WTC11 (cell line): ENCODE results near the gene DTNA. TPM values are rescaled to one million over a fixed set of nuclear protein-coding genes. Genes with fewer than 3 reads are reported as not detected.
"Not testable (repeated sequence)": the region's sequence is repeated elsewhere in the genome, so short reads cannot be mapped to it uniquely, and the experiment has no call there.

Experiments
- ATAC-seq: fragments of 200-7000 bp; cut with Tn5 transposase; 2 replicates; pipeline ENCODE4 v1.10.0; 2021; ENCODE audit warnings: mild to moderate bottlenecking, moderate library complexity
- CTCF ChIA-PET: fragments of 300-600 bp; sonication (Branson Sonifier 250); formaldehyde crosslinking; loops from one replicate; lab custom pipeline; 2021; ENCODE audit warnings: antibody characterized with exemption; lab: Charles Lee
- POLR2A ChIA-PET: fragments of 350-600 bp; sonication (Branson Sonifier 250); formaldehyde crosslinking; loops from one replicate; lab custom pipeline; 2021; ENCODE audit warnings: antibody characterized with exemption; lab: Charles Lee
- DNase-seq: peaks from one replicate; pipeline ENCODE4 v3.0.0; 2021; ENCODE audit warnings: low spot score
- H3K27ac Mint-ChIP-seq: 2 replicates; pipeline ENCODE4 v1.8.0; 2021; ENCODE audit warnings: mixed read lengths
- H3K27me3 Mint-ChIP-seq: 2 replicates; pipeline ENCODE4 v1.8.0; 2021; ENCODE audit warnings: low read depth, mild to moderate bottlenecking, moderate library complexity, mixed read lengths
- H3K36me3 Mint-ChIP-seq: 2 replicates; pipeline ENCODE4 v1.8.0; 2021; ENCODE audit warnings: mixed read lengths
- H3K4me1 Mint-ChIP-seq: 2 replicates; pipeline ENCODE4 v1.8.0; 2022; ENCODE audit warnings: mixed read lengths
- H3K4me3 Mint-ChIP-seq: 2 replicates; pipeline ENCODE4 v1.8.0; 2021; ENCODE audit warnings: mild to moderate bottlenecking, moderate library complexity, mixed read lengths
- H3K9me3 Mint-ChIP-seq: 2 replicates; pipeline ENCODE4 v1.8.0; 2021; ENCODE audit warnings: mixed read lengths
- ELF4 ChIP-seq: sonication (generic); formaldehyde crosslinking; IDR thresholded peaks from 2 replicates; pipeline ENCODE4 v1.8.1; 2022; ENCODE audit warnings: low read depth, mild to moderate bottlenecking, moderate library complexity, missing genetic modification reagents
- GABPB1 ChIP-seq: sonication (generic); formaldehyde crosslinking; IDR thresholded peaks from 2 replicates; pipeline ENCODE4 v1.8.1; 2023; ENCODE audit warnings: mild to moderate bottlenecking, missing genetic modification reagents
- GTF2I ChIP-seq: fragments of 250-450 bp; sonication (Bioruptor Pico); conservative IDR thresholded peaks from 2 replicates; pipeline ENCODE4 v1.4.0; 2021; ENCODE audit warnings: mild to moderate bottlenecking
- MXD4 ChIP-seq: fragments of 250-450 bp; sonication (Bioruptor Pico); IDR thresholded peaks from 2 replicates; pipeline ENCODE4 v1.8.0; 2021; ENCODE audit warnings: mild to moderate bottlenecking, moderate library complexity, borderline replicate concordance
- NFATC4 ChIP-seq: fragments of 250-450 bp; sonication (Bioruptor Pico); IDR thresholded peaks from 2 replicates; pipeline ENCODE4 v1.9.0; 2021; ENCODE audit warnings: mild to moderate bottlenecking
- NR3C1 ChIP-seq: sonication (generic); formaldehyde crosslinking; conservative IDR thresholded peaks from 2 replicates; pipeline ENCODE4 v1.8.1; 2023; ENCODE audit warnings: low read depth, mild to moderate bottlenecking, missing genetic modification reagents
- ZNF232 ChIP-seq: sonication (generic); formaldehyde crosslinking; IDR thresholded peaks from 2 replicates; pipeline ENCODE4 v1.8.0; 2022; ENCODE audit warnings: mild to moderate bottlenecking, missing genetic modification reagents
- ZNF671 ChIP-seq: fragments of 250-450 bp; sonication (Bioruptor Pico); IDR thresholded peaks from 2 replicates; pipeline ENCODE4 v1.8.0; 2021; ENCODE audit warnings: mild to moderate bottlenecking
- total RNA-seq: library from RNA; stranded (reverse); gene quantifications from 3 replicates; pipeline ENCODE4 v1.2.3, GENCODE V29; 2021
- TF ChIP-seq, protein P1 (sequence below): sonication (generic); formaldehyde crosslinking; conservative IDR thresholded peaks from 2 replicates; pipeline ENCODE4 v1.8.1; 2023; ENCODE audit warnings: mild to moderate bottlenecking, low read depth, missing genetic modification reagents, moderate library complexity
- TF ChIP-seq, protein P2 (sequence below): sonication (generic); formaldehyde crosslinking; IDR thresholded peaks from 2 replicates; pipeline ENCODE4 v1.8.0; 2023; ENCODE audit warnings: mild to moderate bottlenecking, missing genetic modification reagents
- TF ChIP-seq, protein P3 (sequence below): sonication (generic); formaldehyde crosslinking; IDR thresholded peaks from 2 replicates; pipeline ENCODE4 v1.8.0; 2023; ENCODE audit warnings: missing genetic modification reagents, mild to moderate bottlenecking, borderline replicate concordance
- TF ChIP-seq, protein P4 (sequence below): fragments of 250-450 bp; sonication (Bioruptor Pico); IDR thresholded peaks from 2 replicates; pipeline ENCODE4 v1.9.0; 2021; ENCODE audit warnings: mild to moderate bottlenecking
- TF ChIP-seq, protein P5 (sequence below): sonication (generic); formaldehyde crosslinking; IDR thresholded peaks from 2 replicates; pipeline ENCODE4 v1.8.1; 2023; ENCODE audit warnings: mild to moderate bottlenecking, missing genetic modification reagents, borderline replicate concordance
- TF ChIP-seq, protein P6 (sequence below): sonication (generic); formaldehyde crosslinking; IDR thresholded peaks from 2 replicates; pipeline ENCODE4 v1.8.0; 2022; ENCODE audit warnings: mild to moderate bottlenecking, missing genetic modification reagents

DTNA gene
- total RNA-seq, 1 experiment from 2014 or later: 16.1 TPM

DNA sequence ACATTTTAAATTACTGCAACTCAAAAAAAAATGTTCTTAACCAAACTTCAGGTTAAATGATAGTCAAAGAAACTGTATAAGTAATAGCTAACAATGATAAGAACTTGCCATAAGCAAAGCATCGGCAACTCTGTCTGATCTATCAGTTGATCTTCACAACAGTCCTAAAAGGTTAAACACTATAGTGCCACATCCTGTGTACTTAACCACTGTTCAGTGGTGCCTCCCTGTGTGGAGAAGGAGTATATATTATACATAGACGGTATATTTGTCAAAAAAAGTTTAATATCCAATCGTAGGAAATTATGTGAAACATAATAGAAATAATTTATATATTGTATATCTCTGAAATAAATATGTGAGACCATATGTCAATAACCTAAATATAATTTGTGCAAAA is 13.0 kb downstream of the DTNA start:
- ChIA-PET POLR2A (no interaction called here), CTCF (no interaction called here)
- TF ChIP-seq MXD4: no peak
- TF ChIP-seq, protein P1, sequence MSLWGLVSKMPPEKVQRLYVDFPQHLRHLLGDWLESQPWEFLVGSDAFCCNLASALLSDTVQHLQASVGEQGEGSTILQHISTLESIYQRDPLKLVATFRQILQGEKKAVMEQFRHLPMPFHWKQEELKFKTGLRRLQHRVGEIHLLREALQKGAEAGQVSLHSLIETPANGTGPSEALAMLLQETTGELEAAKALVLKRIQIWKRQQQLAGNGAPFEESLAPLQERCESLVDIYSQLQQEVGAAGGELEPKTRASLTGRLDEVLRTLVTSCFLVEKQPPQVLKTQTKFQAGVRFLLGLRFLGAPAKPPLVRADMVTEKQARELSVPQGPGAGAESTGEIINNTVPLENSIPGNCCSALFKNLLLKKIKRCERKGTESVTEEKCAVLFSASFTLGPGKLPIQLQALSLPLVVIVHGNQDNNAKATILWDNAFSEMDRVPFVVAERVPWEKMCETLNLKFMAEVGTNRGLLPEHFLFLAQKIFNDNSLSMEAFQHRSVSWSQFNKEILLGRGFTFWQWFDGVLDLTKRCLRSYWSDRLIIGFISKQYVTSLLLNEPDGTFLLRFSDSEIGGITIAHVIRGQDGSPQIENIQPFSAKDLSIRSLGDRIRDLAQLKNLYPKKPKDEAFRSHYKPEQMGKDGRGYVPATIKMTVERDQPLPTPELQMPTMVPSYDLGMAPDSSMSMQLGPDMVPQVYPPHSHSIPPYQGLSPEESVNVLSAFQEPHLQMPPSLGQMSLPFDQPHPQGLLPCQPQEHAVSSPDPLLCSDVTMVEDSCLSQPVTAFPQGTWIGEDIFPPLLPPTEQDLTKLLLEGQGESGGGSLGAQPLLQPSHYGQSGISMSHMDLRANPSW (CRISPR knock-in tag): no peak
- TF ChIP-seq GTF2I (CRISPR knock-in tag): no peak
- no peak for TF ChIP-seq ELF4 (CRISPR knock-in tag)
- no peak for TF ChIP-seq NR3C1 (CRISPR knock-in tag)
- TF ChIP-seq, protein P2, sequence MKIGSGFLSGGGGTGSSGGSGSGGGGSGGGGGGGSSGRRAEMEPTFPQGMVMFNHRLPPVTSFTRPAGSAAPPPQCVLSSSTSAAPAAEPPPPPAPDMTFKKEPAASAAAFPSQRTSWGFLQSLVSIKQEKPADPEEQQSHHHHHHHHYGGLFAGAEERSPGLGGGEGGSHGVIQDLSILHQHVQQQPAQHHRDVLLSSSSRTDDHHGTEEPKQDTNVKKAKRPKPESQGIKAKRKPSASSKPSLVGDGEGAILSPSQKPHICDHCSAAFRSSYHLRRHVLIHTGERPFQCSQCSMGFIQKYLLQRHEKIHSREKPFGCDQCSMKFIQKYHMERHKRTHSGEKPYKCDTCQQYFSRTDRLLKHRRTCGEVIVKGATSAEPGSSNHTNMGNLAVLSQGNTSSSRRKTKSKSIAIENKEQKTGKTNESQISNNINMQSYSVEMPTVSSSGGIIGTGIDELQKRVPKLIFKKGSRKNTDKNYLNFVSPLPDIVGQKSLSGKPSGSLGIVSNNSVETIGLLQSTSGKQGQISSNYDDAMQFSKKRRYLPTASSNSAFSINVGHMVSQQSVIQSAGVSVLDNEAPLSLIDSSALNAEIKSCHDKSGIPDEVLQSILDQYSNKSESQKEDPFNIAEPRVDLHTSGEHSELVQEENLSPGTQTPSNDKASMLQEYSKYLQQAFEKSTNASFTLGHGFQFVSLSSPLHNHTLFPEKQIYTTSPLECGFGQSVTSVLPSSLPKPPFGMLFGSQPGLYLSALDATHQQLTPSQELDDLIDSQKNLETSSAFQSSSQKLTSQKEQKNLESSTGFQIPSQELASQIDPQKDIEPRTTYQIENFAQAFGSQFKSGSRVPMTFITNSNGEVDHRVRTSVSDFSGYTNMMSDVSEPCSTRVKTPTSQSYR (CRISPR knock-in tag): no peak
- TF ChIP-seq ZNF232 (CRISPR knock-in tag): no peak
- no peak for TF ChIP-seq ZNF671 (CRISPR knock-in tag)
- TF ChIP-seq, protein P3, sequence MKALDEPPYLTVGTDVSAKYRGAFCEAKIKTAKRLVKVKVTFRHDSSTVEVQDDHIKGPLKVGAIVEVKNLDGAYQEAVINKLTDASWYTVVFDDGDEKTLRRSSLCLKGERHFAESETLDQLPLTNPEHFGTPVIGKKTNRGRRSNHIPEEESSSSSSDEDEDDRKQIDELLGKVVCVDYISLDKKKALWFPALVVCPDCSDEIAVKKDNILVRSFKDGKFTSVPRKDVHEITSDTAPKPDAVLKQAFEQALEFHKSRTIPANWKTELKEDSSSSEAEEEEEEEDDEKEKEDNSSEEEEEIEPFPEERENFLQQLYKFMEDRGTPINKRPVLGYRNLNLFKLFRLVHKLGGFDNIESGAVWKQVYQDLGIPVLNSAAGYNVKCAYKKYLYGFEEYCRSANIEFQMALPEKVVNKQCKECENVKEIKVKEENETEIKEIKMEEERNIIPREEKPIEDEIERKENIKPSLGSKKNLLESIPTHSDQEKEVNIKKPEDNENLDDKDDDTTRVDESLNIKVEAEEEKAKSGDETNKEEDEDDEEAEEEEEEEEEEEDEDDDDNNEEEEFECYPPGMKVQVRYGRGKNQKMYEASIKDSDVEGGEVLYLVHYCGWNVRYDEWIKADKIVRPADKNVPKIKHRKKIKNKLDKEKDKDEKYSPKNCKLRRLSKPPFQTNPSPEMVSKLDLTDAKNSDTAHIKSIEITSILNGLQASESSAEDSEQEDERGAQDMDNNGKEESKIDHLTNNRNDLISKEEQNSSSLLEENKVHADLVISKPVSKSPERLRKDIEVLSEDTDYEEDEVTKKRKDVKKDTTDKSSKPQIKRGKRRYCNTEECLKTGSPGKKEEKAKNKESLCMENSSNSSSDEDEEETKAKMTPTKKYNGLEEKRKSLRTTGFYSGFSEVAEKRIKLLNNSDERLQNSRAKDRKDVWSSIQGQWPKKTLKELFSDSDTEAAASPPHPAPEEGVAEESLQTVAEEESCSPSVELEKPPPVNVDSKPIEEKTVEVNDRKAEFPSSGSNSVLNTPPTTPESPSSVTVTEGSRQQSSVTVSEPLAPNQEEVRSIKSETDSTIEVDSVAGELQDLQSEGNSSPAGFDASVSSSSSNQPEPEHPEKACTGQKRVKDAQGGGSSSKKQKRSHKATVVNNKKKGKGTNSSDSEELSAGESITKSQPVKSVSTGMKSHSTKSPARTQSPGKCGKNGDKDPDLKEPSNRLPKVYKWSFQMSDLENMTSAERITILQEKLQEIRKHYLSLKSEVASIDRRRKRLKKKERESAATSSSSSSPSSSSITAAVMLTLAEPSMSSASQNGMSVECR (CRISPR knock-in tag): no peak
- TF ChIP-seq, protein P4, sequence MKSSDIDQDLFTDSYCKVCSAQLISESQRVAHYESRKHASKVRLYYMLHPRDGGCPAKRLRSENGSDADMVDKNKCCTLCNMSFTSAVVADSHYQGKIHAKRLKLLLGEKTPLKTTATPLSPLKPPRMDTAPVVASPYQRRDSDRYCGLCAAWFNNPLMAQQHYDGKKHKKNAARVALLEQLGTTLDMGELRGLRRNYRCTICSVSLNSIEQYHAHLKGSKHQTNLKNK: no peak
- TF ChIP-seq GABPB1 (CRISPR knock-in tag): no peak
- TF ChIP-seq, protein P5, sequence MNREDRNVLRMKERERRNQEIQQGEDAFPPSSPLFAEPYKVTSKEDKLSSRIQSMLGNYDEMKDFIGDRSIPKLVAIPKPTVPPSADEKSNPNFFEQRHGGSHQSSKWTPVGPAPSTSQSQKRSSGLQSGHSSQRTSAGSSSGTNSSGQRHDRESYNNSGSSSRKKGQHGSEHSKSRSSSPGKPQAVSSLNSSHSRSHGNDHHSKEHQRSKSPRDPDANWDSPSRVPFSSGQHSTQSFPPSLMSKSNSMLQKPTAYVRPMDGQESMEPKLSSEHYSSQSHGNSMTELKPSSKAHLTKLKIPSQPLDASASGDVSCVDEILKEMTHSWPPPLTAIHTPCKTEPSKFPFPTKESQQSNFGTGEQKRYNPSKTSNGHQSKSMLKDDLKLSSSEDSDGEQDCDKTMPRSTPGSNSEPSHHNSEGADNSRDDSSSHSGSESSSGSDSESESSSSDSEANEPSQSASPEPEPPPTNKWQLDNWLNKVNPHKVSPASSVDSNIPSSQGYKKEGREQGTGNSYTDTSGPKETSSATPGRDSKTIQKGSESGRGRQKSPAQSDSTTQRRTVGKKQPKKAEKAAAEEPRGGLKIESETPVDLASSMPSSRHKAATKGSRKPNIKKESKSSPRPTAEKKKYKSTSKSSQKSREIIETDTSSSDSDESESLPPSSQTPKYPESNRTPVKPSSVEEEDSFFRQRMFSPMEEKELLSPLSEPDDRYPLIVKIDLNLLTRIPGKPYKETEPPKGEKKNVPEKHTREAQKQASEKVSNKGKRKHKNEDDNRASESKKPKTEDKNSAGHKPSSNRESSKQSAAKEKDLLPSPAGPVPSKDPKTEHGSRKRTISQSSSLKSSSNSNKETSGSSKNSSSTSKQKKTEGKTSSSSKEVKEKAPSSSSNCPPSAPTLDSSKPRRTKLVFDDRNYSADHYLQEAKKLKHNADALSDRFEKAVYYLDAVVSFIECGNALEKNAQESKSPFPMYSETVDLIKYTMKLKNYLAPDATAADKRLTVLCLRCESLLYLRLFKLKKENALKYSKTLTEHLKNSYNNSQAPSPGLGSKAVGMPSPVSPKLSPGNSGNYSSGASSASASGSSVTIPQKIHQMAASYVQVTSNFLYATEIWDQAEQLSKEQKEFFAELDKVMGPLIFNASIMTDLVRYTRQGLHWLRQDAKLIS (CRISPR knock-in tag): no peak
- no peak for TF ChIP-seq NFATC4 (CRISPR knock-in tag)
- TF ChIP-seq, protein P6, sequence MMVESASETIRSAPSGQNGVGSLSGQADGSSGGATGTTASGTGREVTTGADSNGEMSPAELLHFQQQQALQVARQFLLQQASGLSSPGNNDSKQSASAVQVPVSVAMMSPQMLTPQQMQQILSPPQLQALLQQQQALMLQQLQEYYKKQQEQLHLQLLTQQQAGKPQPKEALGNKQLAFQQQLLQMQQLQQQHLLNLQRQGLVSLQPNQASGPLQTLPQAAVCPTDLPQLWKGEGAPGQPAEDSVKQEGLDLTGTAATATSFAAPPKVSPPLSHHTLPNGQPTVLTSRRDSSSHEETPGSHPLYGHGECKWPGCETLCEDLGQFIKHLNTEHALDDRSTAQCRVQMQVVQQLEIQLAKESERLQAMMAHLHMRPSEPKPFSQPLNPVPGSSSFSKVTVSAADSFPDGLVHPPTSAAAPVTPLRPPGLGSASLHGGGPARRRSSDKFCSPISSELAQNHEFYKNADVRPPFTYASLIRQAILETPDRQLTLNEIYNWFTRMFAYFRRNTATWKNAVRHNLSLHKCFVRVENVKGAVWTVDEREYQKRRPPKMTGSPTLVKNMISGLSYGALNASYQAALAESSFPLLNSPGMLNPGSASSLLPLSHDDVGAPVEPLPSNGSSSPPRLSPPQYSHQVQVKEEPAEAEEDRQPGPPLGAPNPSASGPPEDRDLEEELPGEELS (CRISPR knock-in tag): no peak
- no peak for DNase-seq
- Mint-ChIP-seq H3K36me3 (peaks cover 15% of the 10 kb centered on the region), H3K9me3 (peaks cover 14% of the 10 kb centered on the region), H3K4me1 (no peaks in the 10 kb centered on the region), H3K27ac (no peak overlapping the region), H3K27me3 (no peaks in the 10 kb centered on the region), H3K4me3 (no peak overlapping the region)
- ATAC-seq: no peak

DNA sequence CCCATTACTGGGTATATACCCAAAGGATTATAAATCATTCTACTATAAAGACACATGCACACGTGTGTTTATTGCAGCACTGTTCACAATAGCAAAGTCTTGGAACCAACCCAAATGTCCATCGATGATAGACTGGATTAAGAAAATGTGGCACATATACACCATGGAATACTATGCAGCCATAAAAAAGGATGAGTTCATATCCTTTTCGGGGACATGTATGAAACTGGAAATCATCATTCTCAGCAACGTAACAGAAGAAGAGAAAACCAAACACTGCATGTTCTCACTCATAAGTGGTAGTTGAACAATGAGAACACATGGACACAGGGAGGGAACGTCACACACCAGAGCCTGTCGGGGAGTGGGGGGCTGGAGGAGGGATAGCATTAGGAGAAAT is 15.6 kb downstream of the DTNA start:
- H3K4me3 Mint-ChIP-seq, DNase-seq, ATAC-seq, CTCF ChIA-PET, H3K27me3 Mint-ChIP-seq, POLR2A ChIA-PET, H3K27ac Mint-ChIP-seq: not testable (repeated sequence)
- peaks cover 15% of the 10 kb centered on the region for H3K36me3 Mint-ChIP-seq
- peaks cover 19% of the 10 kb centered on the region for H3K4me1 Mint-ChIP-seq
- peaks cover 16% of the 10 kb centered on the region for H3K9me3 Mint-ChIP-seq
